GM18508 (cell line): ENCODE measurements around the gene APBA1.
A peak's percentile ranks its signal among the peaks of the same experiment; 100 is the strongest.

Experiments
- ATAC-seq: cut with Tn5 transposase; IDR thresholded peaks from one replicate; pipeline ENCODE4 v1.9.1; 2021; ENCODE audit warnings: moderate number of reproducible peaks; ENCODE audit not compliant: insufficient read depth, unreplicated experiment

Gene APBA1

GRCh38 chr9:69658987-69659675 lies 13.0 kb downstream of the APBA1 start:
- ATAC-seq: no peak

- no peak for ATAC-seq
Observed at GRCh38 chr9:69657269-69657668, 14.9 kb downstream of the APBA1 start.

- no peak for ATAC-seq
Observed at GRCh38 chr9:69655065-69655464, 17.1 kb downstream of the APBA1 start.

GRCh38 chr9:69653261-69653660 lies 18.9 kb downstream of the APBA1 start:
- no peak for ATAC-seq

- ATAC-seq: no peak
Observed at GRCh38 chr9:69649566-69650250, 22.5 kb downstream of the APBA1 start.

- ATAC-seq: no peak
Observed at GRCh38 chr9:69647804-69648203, 24.4 kb downstream of the APBA1 start.

- ATAC-seq: no peak
Observed at GRCh38 chr9:69646810-69647209, 25.4 kb downstream of the APBA1 start.

- no peak for ATAC-seq
Observed at GRCh38 chr9:69645488-69645887, 26.7 kb downstream of the APBA1 start.

- no peak for ATAC-seq
Observed at GRCh38 chr9:69643098-69643497, 29.1 kb downstream of the APBA1 start.

GRCh38 chr9:69637817-69638200 lies 34.4 kb downstream of the APBA1 start:
- ATAC-seq: no peak

GRCh38 chr9:69637193-69637816 lies 34.9 kb downstream of the APBA1 start:
- ATAC-seq: no peak

GRCh38 chr9:69633716-69634115 lies 38.5 kb downstream of the APBA1 start:
- peak; percentile 62 for ATAC-seq

GRCh38 chr9:69632768-69633167 lies 39.4 kb downstream of the APBA1 start:
- no peak for ATAC-seq

GRCh38 chr9:69627281-69627680 lies 44.9 kb downstream of the APBA1 start:
- no peak for ATAC-seq

GRCh38 chr9:69623276-69623675 lies 48.9 kb downstream of the APBA1 start:
- ATAC-seq: no peak

GRCh38 chr9:69622676-69623075 lies 49.5 kb downstream of the APBA1 start:
- no peak for ATAC-seq

GRCh38 chr9:69621730-69622460 lies 50.3 kb downstream of the APBA1 start:
- no peak for ATAC-seq

GRCh38 chr9:69620731-69621130 lies 51.4 kb downstream of the APBA1 start:
- ATAC-seq: no peak

- ATAC-seq: no peak
Observed at GRCh38 chr9:69619233-69619632, 52.9 kb downstream of the APBA1 start.

GRCh38 chr9:69617006-69617405 lies 55.2 kb downstream of the APBA1 start:
- no peak for ATAC-seq

- no peak for ATAC-seq
Observed at GRCh38 chr9:69615880-69616279, 56.3 kb downstream of the APBA1 start.
